Measurements from ENCODE around the gene THBS1. TPM values are rescaled to one million over a fixed set of nuclear protein-coding genes. Genes with fewer than 3 reads are reported as not detected.

Gene THBS1
- total and polyA plus RNA-seq, 2 donors from 2014 or later = 26.4 to 377 TPM

DNA sequence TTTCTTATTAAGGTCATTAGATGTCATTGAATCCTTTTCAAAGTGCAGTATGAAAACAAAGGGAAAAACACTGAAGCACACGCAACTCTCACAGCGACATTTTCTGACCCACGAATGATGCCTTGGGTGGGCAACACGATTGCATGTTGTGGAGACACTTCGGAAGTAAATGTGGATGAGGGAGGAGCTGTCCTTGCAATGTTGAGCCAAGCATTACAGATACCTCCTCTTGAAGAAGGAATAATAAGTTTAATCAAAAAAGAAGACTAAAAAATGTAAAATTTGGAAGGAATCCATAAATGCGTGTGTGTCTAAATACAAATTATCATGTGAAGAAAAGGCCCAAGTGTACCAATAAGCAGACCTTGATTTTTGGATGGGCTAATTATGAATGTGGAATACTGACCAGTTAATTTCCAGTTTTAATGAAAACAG lies 16.9 kb downstream of the THBS1 start:
- FAIRE-seq (no peak), DNase-seq (no peak)
- Histone ChIP-seq H3K36me3 (ENCODE audit: control insufficient read depth in 2 of 3, insufficient read depth in 3 of 3, low read length in 3 of 3) (peaks cover 15 to 29% (median 27%) of the 10 kb centered on the region in 3 donors), H3K27me3 (ENCODE audit: control insufficient read depth, insufficient read depth, low read length) (no peaks in the 10 kb centered on the region), H3K4me1 (ENCODE audit: control insufficient read depth in 2 of 3, insufficient read depth in 2 of 3, low read depth in 1 of 3, low read length in 3 of 3) (peaks cover 3 to 6% (median 3%) of the 10 kb centered on the region in 3 donors), H3K9ac (ENCODE audit: low read length in 3 of 3) (no peak overlapping the region), H3K9me3 (ENCODE audit: control insufficient read depth in 2 of 3, insufficient read depth in 1 of 3, low read length in 3 of 3) (no peaks in the 10 kb centered on the region), H3K27ac (ENCODE audit: low read depth in 2 of 2, low read length in 2 of 2) (no peak overlapping the region), H3K4me3 (ENCODE audit: low read length in 3 of 3) (no peak overlapping the region)
- intact Hi-C loops (cut with DNase I) = no loop called here
- TF ChIP-seq, protein P1, sequence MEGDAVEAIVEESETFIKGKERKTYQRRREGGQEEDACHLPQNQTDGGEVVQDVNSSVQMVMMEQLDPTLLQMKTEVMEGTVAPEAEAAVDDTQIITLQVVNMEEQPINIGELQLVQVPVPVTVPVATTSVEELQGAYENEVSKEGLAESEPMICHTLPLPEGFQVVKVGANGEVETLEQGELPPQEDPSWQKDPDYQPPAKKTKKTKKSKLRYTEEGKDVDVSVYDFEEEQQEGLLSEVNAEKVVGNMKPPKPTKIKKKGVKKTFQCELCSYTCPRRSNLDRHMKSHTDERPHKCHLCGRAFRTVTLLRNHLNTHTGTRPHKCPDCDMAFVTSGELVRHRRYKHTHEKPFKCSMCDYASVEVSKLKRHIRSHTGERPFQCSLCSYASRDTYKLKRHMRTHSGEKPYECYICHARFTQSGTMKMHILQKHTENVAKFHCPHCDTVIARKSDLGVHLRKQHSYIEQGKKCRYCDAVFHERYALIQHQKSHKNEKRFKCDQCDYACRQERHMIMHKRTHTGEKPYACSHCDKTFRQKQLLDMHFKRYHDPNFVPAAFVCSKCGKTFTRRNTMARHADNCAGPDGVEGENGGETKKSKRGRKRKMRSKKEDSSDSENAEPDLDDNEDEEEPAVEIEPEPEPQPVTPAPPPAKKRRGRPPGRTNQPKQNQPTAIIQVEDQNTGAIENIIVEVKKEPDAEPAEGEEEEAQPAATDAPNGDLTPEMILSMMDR (IDR thresholded peaks at IDR 0.05; ENCODE audit: borderline replicate concordance, extremely low read depth, insufficient read depth) = no peak

DNA sequence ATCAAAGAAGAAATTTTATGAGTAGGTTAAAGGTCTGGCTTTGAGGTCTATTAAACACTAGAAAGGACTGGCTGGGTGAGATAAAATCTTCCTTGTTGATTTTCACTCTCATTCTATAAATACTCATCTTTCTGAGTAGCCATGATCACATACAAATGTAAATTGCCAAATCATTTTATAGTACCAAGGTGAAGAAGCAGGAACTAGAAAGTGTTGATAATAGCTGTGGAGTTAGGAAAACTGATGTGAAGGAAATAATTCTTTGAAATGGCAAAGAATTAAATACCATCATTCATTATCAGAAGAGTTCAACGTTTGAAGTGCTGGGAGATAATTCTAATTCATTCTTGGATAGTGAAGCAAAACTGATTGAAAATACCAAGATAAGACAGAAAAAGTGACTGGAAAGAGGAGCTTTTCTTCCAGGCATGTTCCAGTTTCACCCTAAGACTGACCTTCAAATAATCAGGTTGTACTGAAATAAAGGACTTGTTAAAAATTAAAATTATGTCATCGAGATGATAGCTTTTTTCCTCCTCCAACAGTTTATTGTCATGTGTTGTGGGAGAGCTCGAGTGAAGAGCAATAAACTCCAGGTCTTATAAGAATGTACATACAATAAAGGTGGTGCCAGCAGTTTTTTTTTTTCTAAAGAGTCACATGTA lies 17.4 kb downstream of the THBS1 start:
- Histone ChIP-seq H3K9me3 (ENCODE audit: control insufficient read depth in 2 of 3, insufficient read depth in 1 of 3, low read length in 3 of 3) (no peaks in the 10 kb centered on the region), H3K9ac (ENCODE audit: low read length in 3 of 3) (no peak overlapping the region)
- no peak for FAIRE-seq

DNA sequence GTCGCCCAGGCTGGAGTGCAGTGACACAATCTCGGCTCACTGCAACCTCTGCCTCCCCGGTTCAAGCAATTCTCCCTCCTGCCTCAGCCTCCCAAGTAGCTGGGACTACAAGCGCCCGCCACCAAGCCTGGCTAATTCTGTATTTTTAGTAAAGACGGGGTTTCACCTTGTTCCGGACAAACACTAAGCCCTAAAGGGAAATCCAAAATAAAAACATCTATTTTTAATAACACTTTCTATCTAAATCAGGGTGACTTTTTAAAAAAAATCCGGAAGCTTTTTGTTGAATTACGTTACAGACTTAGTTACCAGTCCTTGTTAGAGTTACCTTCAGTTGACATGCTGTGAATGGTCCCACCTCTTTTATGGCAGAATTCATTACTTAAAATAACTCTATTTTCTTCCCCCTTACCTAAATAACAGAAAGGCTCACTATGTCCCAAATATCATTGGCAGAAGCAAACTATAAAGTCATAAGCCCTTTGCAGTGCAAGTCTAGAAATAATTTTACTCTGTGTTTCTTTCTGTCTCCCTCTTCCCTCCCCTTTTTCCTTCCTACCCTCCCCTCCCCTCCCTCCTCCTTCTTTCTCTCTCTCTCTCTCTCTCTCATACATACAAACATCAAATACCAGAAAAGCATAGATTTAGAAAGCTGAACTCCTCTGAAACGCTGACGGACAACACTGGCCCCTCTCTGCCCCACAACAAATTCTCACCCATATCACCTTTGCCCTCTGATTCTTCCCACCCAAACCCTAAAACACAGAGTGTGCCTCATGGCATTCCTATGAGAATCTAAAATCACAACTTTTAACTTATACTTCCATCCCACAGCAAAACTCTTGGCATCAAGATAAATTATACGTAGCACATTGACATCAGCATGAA lies 18.3 kb downstream of the THBS1 start:
- TF ChIP-seq, protein P1 (IDR thresholded peaks at IDR 0.05; ENCODE audit: borderline replicate concordance, extremely low read depth, insufficient read depth) = no peak
- Histone ChIP-seq H3K36me3 (ENCODE audit: control insufficient read depth in 2 of 3, insufficient read depth in 3 of 3, low read length in 3 of 3) (peaks cover 4 to 16% (median 12%) of the 10 kb centered on the region in 3 donors), H3K27ac (ENCODE audit: low read depth in 2 of 2, low read length in 2 of 2) (no peak overlapping the region), H3K27me3 (ENCODE audit: control insufficient read depth, insufficient read depth, low read length) (no peaks in the 10 kb centered on the region), H3K9ac (ENCODE audit: low read length in 3 of 3) (no peak overlapping the region), H3K4me3 (ENCODE audit: low read length in 3 of 3) (no peak overlapping the region), H3K9me3 (ENCODE audit: control insufficient read depth in 2 of 3, insufficient read depth in 1 of 3, low read length in 3 of 3) (no peaks in the 10 kb centered on the region), H3K4me1 (ENCODE audit: control insufficient read depth in 2 of 3, insufficient read depth in 2 of 3, low read depth in 1 of 3, low read length in 3 of 3) (peaks cover 0 to 4% (median 3%) of the 10 kb centered on the region in 3 donors)
- FAIRE-seq (no peak), DNase-seq (no peak)
- intact Hi-C loops (cut with DNase I) = no loop called here

More for the DNA sequence above, 17.4 kb downstream of the THBS1 start:
- intact Hi-C loops (cut with DNase I) = no loop called here
- H3K27me3 ChIP-seq (ENCODE audit: control insufficient read depth, insufficient read depth, low read length) = no peaks in the 10 kb centered on the region
- H3K4me3 ChIP-seq (ENCODE audit: low read length in 3 of 3) = no peak overlapping the region
- peaks cover 2 to 4% (median 3%) of the 10 kb centered on the region in 3 donors for H3K4me1 ChIP-seq (ENCODE audit: control insufficient read depth in 2 of 3, insufficient read depth in 2 of 3, low read depth in 1 of 3, low read length in 3 of 3)
- TF ChIP-seq, protein P1 (IDR thresholded peaks at IDR 0.05; ENCODE audit: borderline replicate concordance, extremely low read depth, insufficient read depth) = no peak
- no peak overlapping the region for H3K27ac ChIP-seq (ENCODE audit: low read depth in 2 of 2, low read length in 2 of 2)
- peaks cover 10 to 23% (median 21%) of the 10 kb centered on the region in 3 donors for H3K36me3 ChIP-seq (ENCODE audit: control insufficient read depth in 2 of 3, insufficient read depth in 3 of 3, low read length in 3 of 3)
- no peak for DNase-seq

All from kidney (tissue), 14 donors.